H9 (cell line): ENCODE results near the gene CD248. TPM values are rescaled to one million over a fixed set of nuclear protein-coding genes. Genes with fewer than 3 reads are reported as not detected.

Source experiments
- DNase-seq: peaks from one replicate; pipeline ENCODE4 v3.0.0-alpha.2; 2017
- H2AFZ ChIP-seq: one replicate; pipeline ENCODE4 v1.6.1; 2013; ENCODE audit warnings: mild to moderate bottlenecking, low read length, control low read depth, moderate library complexity
- H2AK5ac ChIP-seq: 2 replicates; pipeline ENCODE4 v1.6.1; 2013; ENCODE audit warnings: low read length, control low read depth, mixed read lengths; ENCODE audit not compliant: insufficient read length
- H2BK120ac ChIP-seq: one replicate; pipeline ENCODE4 v1.6.1; 2013; ENCODE audit warnings: low read depth, mild to moderate bottlenecking, low read length, control low read depth, inconsistent platforms; ENCODE audit not compliant: poor library complexity, severe bottlenecking
- H2BK12ac ChIP-seq: 2 replicates; pipeline ENCODE4 v1.6.1; 2013; ENCODE audit warnings: low read length, control low read depth, mixed read lengths, low read depth; ENCODE audit not compliant: insufficient read length
- H2BK15ac ChIP-seq: 2 replicates; pipeline ENCODE4 v1.6.1; 2013; ENCODE audit warnings: low read depth, low read length, control low read depth
- H2BK20ac ChIP-seq: one replicate; pipeline ENCODE4 v1.6.1; 2013; ENCODE audit warnings: low read depth, mild to moderate bottlenecking, low read length, control low read depth, inconsistent platforms; ENCODE audit not compliant: poor library complexity, severe bottlenecking
- H2BK5ac ChIP-seq: 2 replicates; pipeline ENCODE4 v1.6.1; 2013; ENCODE audit warnings: low read length, control low read depth, mixed read lengths; ENCODE audit not compliant: insufficient read length
- H3K14ac ChIP-seq: 2 replicates; pipeline ENCODE4 v1.6.1; 2013; ENCODE audit warnings: low read length, control low read depth; ENCODE audit not compliant: insufficient read depth
- H3K18ac ChIP-seq: 2 replicates; pipeline ENCODE4 v1.6.1; 2013; ENCODE audit warnings: low read depth, mild to moderate bottlenecking, mixed read lengths, low read length, control low read depth; ENCODE audit not compliant: insufficient read length
- H3K23ac ChIP-seq: 2 replicates; pipeline ENCODE4 v1.6.1; 2013; ENCODE audit warnings: low read length, control low read depth, mixed read lengths, low read depth; ENCODE audit not compliant: insufficient read length
- H3K23me2 ChIP-seq: 2 replicates; pipeline ENCODE4 v1.6.1; 2013; ENCODE audit warnings: low read depth, mild to moderate bottlenecking, mixed read lengths, low read length, control low read depth; ENCODE audit not compliant: insufficient read length, poor library complexity, severe bottlenecking
- H3K27ac ChIP-seq: 2 replicates; pipeline ENCODE4 v1.5.1; 2013; ENCODE audit warnings: low read length, control low read depth, mixed read lengths, low read depth; ENCODE audit not compliant: insufficient read length
- H3K27me3 ChIP-seq: 2 replicates; pipeline ENCODE4 v1.6.1; 2013; ENCODE audit warnings: low read length, control low read depth, inconsistent platforms; ENCODE audit not compliant: insufficient read depth
- H3K4ac ChIP-seq: 2 replicates; pipeline ENCODE4 v1.6.1; 2013; ENCODE audit warnings: low read depth, mild to moderate bottlenecking, control low read depth, inconsistent platforms, low read length, moderate library complexity
- H3K4me1 ChIP-seq: 2 replicates; pipeline ENCODE4 v1.6.1; 2013; ENCODE audit warnings: low read length, control low read depth, inconsistent platforms; ENCODE audit not compliant: insufficient read depth
- H3K4me2 ChIP-seq: 2 replicates; pipeline ENCODE4 v1.6.1; 2013; ENCODE audit warnings: low read length, control low read depth, mixed read lengths; ENCODE audit not compliant: insufficient read length, insufficient read depth
- H3K56ac ChIP-seq: 2 replicates; pipeline ENCODE4 v1.6.1; 2013; ENCODE audit warnings: low read depth, mild to moderate bottlenecking, mixed read lengths, low read length, control low read depth; ENCODE audit not compliant: insufficient read length
- H3K79me1 ChIP-seq: 2 replicates; pipeline ENCODE4 v1.6.1; 2013; ENCODE audit warnings: low read depth, mild to moderate bottlenecking, moderate library complexity, low read length, control low read depth, inconsistent platforms; ENCODE audit not compliant: insufficient read depth, poor library complexity, severe bottlenecking
- H3K79me2 ChIP-seq: 2 replicates; pipeline ENCODE4 v1.6.1; 2013; ENCODE audit warnings: low read length, control low read depth, inconsistent platforms; ENCODE audit not compliant: insufficient read depth
- H3K9ac ChIP-seq: 2 replicates; pipeline ENCODE4 v1.6.1; 2013; ENCODE audit warnings: low read length, control low read depth, mixed read lengths; ENCODE audit not compliant: insufficient read length; ENCODE audit errors: extremely low read depth
- H3K9me3 ChIP-seq: one replicate; pipeline ENCODE4 v1.6.1; 2013; ENCODE audit warnings: low read depth, low read length, inconsistent platforms; ENCODE audit not compliant: control insufficient read depth
- H3T11ph ChIP-seq: one replicate; pipeline ENCODE4 v1.6.1; 2013; ENCODE audit warnings: mild to moderate bottlenecking, low read length, control low read depth, inconsistent platforms
- H4K20me1 ChIP-seq: one replicate; pipeline ENCODE4 v1.6.1; 2013; ENCODE audit not compliant: control insufficient read depth, insufficient read length, insufficient read depth
- H4K5ac ChIP-seq: 2 replicates; pipeline ENCODE4 v1.6.1; 2013; ENCODE audit warnings: low read depth, mild to moderate bottlenecking, mixed read lengths, low read length, control low read depth; ENCODE audit not compliant: insufficient read length
- H4K8ac ChIP-seq: replicated peaks from 2 replicates; pipeline ENCODE4 v1.6.1; 2013; ENCODE audit warnings: low read length, control low read depth, mixed read lengths, low read depth; ENCODE audit not compliant: insufficient read length
- H4K91ac ChIP-seq: 2 replicates; pipeline ENCODE4 v1.6.1; 2013; ENCODE audit warnings: low read depth, mild to moderate bottlenecking, moderate library complexity, mixed read lengths, low read length, control low read depth; ENCODE audit not compliant: insufficient read length
- H3K27ac Mint-ChIP-seq, 3 experiments: 2 replicates in 2 of 3; 3 replicates in 1 of 3; pipeline ENCODE4 v1.8.0; 2020 to 2021; ENCODE audit warnings: mixed read lengths in 3 of 3, mild to moderate bottlenecking in 1 of 3, moderate library complexity in 1 of 3
- H3K27me3 Mint-ChIP-seq: 2 replicates; pipeline ENCODE4 v1.8.0; 2021; ENCODE audit warnings: low read depth, mild to moderate bottlenecking, moderate library complexity, mixed read lengths
- H3K36me3 Mint-ChIP-seq, 3 experiments: 2 replicates in 2 of 3; 3 replicates in 1 of 3; pipeline ENCODE4 v1.8.0; 2020 to 2021; ENCODE audit warnings: low read depth in 3 of 3, mixed read lengths in 3 of 3; ENCODE audit not compliant: insufficient read depth in 1 of 3
- H3K4me1 Mint-ChIP-seq, 2 experiments: 2 replicates each; pipeline ENCODE4 v1.8.0; 2020; ENCODE audit warnings: mixed read lengths in 2 of 2
- H3K4me3 Mint-ChIP-seq, 2 experiments: 2 replicates in 1 of 2; 3 replicates in 1 of 2; pipeline ENCODE4 v1.8.0; 2020 to 2021; ENCODE audit warnings: mild to moderate bottlenecking in 2 of 2, mixed read lengths in 2 of 2, moderate library complexity in 1 of 2
- H3K9me3 Mint-ChIP-seq, 2 experiments: 2 replicates in 1 of 2; 3 replicates in 1 of 2; pipeline ENCODE4 v1.8.0; 2020; ENCODE audit warnings: mild to moderate bottlenecking in 2 of 2, mixed read lengths in 2 of 2, moderate library complexity in 1 of 2
- CTCF ChIP-seq: fragments of 200-600 bp; sonication (generic); conservative IDR thresholded peaks from 3 replicates; pipeline ENCODE4 v1.8.0; 2021; ENCODE audit warnings: antibody characterized with exemption, mild to moderate bottlenecking
- WGBS: extraction: QIAGEN DNeasy Blood & Tissue Kit; methylation state at CpG from one replicate; pipeline ENCODE4 v1.1.7; 2013; ENCODE audit warnings: missing lambda C conversion rate, low lambda C conversion rate, mixed read lengths; ENCODE audit not compliant: insufficient read length; ENCODE audit errors: extremely low coverage; 5-methylcytosine and 5-hydroxymethylcytosine counted together
- long read RNA-seq: library from polyadenylated mRNA; unstranded; transcript quantifications from one replicate; pipeline ENCODE4 v2.0.0, GENCODE V29; 2020
- total RNA-seq: library from RNA; stranded (reverse); gene quantifications from 2 replicates; pipeline ENCODE4 v1.2.1, GENCODE V29; 2021

Gene CD248
- total RNA-seq: 1.3 and 1.5 TPM in 2 replicates
- long read RNA-seq: 0 reads

GRCh38 chr11:66316849-66317251, at the start of gene CD248:
TSS of gene CD248 (minus strand) at chr11:66317044. CDS start at chr11:66317027, 17 bp downstream.
- H3K23ac ChIP-seq: no peak within 1 kb of the TSS
- H3K79me2 ChIP-seq: no peaks in the 10 kb centered on the region
- H2BK15ac ChIP-seq: no peak within 1 kb of the TSS
- no CpG with 5 or more reads among the region's 29 CpGs for WGBS
- H3K4me2 ChIP-seq: peak within 1 kb of the TSS; percentile 7
- H2AK5ac ChIP-seq: no peak within 1 kb of the TSS
- peak within 1 kb of the TSS; percentile 69 for H3K18ac ChIP-seq
- no peak within 1 kb of the TSS for H2BK20ac ChIP-seq
- H2BK12ac ChIP-seq: no peak within 1 kb of the TSS
- H3K27me3 ChIP-seq: no peaks in the 10 kb centered on the region
- no peak within 1 kb of the TSS for H3T11ph ChIP-seq
- no peak within 1 kb of the TSS for H3K4ac ChIP-seq
- H3K4me1 ChIP-seq: peaks cover 2% of the 10 kb centered on the region; the same call in 1 of the 2 replicates
- H3K27ac Mint-ChIP-seq: peak within 1 kb of the TSS; percentile 47 to 83 (median 82); a peak in 4 of 7 replicates
- H4K20me1 ChIP-seq: no peaks in the 10 kb centered on the region
- H3K9me3 ChIP-seq: no peaks in the 10 kb centered on the region
- peaks cover 29% of the 10 kb centered on the region for H3K27me3 Mint-ChIP-seq
- peaks cover 9% of the 10 kb centered on the region for H3K23me2 ChIP-seq
- peaks cover 14 to 20% of the 10 kb centered on the region in 2 experiments for H3K9me3 Mint-ChIP-seq
- no peak within 1 kb of the TSS for H2BK5ac ChIP-seq
- H3K27ac ChIP-seq: no peak within 1 kb of the TSS
- H3K79me1 ChIP-seq: no peaks in the 10 kb centered on the region
- H2AFZ ChIP-seq: no peak within 1 kb of the TSS
- no peak within 1 kb of the TSS for H2BK120ac ChIP-seq
- 0 out of 2 replicates have a peak within 1 kb of the TSS, but pooled peaks have one; percentile 4 for H3K14ac ChIP-seq
- DNase-seq: peak; percentile 75
- peaks cover 23 to 28% of the 10 kb centered on the region in 2 experiments for H3K4me1 Mint-ChIP-seq
- H3K9ac ChIP-seq: no peak within 1 kb of the TSS
- no peak within 1 kb of the TSS for H4K5ac ChIP-seq
- no peak within 1 kb of the TSS for H3K56ac ChIP-seq
- H3K4me3 Mint-ChIP-seq: peak within 1 kb of the TSS; percentile 42 to 69; a peak in 4 of 5 replicates
- H3K36me3 Mint-ChIP-seq: peaks cover 8 to 18% (median 16%) of the 10 kb centered on the region in 3 experiments
- no peak within 1 kb of the TSS for H4K8ac ChIP-seq
- no peak for TF ChIP-seq CTCF
- H4K91ac ChIP-seq: peak within 1 kb of the TSS; percentile 48
